VCaP (cell line): ENCODE results near the gene KAT2A.

Experiments used
- H3K27ac ChIP-seq: fragments of 450-650 bp; 2 replicates; pipeline ENCODE4 v1.5.1; 2017
- TF ChIP-seq, protein P1 (sequence below): fragments of 450-650 bp; conservative IDR thresholded peaks from 2 replicates; pipeline ENCODE4 v1.5.1; 2017; ENCODE audit warnings: mild to moderate bottlenecking, moderate library complexity

The KAT2A gene

DNA sequence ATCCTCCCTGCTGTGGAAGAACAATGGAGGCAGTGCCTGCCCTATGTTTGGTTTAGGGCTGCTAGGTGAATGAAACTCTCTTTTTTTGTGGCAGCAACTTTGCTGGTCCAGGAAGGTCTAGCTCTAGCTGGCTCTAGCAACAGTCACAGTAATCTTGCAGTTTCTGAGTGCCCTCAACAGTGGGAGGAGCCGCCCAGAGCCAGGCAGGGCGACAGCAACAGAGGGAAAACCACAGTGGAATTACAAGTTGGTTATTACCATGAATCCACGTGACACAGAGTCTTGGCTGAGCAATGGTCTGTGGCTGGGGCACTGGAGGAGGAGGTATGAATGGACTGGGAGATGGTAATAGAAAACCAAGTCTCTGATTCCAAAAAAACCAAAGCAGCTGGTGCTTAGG, 11.8 kb upstream of the KAT2A start:
- no peak overlapping the region for H3K27ac ChIP-seq

DNA sequence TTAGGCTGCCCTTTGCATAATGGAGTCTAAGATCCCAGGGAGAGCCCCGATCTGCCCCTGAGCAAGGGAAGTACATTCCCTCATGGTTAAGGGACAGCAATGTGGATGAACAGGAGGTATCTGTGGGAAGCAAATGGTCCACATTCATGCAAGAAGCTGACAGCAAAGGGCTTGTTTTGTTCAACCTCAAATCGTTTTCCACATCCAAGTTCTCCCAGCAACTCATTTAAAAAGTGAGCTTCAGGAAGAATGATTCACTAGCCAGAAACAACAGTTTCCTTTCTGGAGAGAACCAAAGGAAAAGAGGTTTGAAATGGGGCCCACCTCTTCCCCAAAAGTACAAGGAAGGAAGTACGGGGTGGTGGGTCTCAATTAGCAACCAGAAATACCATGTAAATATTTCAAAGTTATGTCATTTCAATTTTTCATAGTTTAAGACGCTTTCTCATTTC, 10.8 kb upstream of the KAT2A start:
- H3K27ac ChIP-seq: no peak overlapping the region
- TF ChIP-seq, protein P1, sequence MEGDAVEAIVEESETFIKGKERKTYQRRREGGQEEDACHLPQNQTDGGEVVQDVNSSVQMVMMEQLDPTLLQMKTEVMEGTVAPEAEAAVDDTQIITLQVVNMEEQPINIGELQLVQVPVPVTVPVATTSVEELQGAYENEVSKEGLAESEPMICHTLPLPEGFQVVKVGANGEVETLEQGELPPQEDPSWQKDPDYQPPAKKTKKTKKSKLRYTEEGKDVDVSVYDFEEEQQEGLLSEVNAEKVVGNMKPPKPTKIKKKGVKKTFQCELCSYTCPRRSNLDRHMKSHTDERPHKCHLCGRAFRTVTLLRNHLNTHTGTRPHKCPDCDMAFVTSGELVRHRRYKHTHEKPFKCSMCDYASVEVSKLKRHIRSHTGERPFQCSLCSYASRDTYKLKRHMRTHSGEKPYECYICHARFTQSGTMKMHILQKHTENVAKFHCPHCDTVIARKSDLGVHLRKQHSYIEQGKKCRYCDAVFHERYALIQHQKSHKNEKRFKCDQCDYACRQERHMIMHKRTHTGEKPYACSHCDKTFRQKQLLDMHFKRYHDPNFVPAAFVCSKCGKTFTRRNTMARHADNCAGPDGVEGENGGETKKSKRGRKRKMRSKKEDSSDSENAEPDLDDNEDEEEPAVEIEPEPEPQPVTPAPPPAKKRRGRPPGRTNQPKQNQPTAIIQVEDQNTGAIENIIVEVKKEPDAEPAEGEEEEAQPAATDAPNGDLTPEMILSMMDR: no peak

More for the DNA sequence above, 11.8 kb upstream of the KAT2A start:
- TF ChIP-seq, protein P1: no peak

DNA sequence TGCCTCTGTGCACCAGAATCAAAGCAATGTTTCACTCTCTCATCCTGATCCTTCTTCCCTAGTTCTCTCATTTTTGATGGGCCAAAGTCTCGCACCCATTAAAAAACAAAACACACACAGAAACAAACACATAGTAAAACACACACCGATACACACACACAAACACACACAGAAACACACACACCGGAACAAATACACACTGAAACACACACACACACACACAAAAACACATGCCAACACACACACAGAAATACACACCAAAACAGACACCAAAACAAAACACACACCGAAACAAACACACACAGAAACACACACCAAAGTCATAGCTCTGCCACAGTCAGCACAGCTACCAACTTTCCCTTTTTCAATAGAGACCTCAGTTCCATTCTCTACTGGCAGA, 10.1 kb upstream of the KAT2A start:
- TF ChIP-seq, protein P1: no peak
- no peak overlapping the region for H3K27ac ChIP-seq

DNA sequence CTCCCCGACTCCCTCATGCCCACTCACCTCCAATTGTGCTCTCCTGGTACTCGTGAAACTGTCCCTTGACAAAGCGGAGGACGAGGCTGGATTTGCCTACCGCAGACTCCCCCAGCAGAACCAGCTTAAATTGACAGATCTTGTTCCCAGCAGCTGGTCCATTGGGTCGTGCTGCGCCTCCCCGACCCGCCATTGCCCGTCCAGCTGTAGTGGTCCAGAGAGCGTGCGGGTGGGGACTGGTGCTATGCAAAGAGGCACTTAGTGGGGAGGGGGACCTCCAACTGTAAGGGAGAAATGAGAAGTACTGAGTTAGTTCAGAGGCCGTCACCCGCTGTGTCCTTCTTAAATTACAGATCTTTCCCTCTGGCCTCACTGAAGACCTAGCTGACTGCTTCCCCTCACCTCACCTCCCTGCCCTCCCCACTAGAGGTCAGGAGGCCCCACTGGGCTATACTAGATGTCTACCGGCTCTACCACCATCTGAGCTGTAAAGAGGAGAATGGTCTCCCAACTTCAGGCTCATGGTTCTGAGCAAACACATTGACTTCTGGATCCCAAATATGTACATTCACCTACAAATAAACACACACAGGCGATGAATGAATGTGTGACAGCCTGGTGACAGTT, 9.3 kb upstream of the KAT2A start:
- H3K27ac ChIP-seq: no peak overlapping the region
- TF ChIP-seq, protein P1: no peak

DNA sequence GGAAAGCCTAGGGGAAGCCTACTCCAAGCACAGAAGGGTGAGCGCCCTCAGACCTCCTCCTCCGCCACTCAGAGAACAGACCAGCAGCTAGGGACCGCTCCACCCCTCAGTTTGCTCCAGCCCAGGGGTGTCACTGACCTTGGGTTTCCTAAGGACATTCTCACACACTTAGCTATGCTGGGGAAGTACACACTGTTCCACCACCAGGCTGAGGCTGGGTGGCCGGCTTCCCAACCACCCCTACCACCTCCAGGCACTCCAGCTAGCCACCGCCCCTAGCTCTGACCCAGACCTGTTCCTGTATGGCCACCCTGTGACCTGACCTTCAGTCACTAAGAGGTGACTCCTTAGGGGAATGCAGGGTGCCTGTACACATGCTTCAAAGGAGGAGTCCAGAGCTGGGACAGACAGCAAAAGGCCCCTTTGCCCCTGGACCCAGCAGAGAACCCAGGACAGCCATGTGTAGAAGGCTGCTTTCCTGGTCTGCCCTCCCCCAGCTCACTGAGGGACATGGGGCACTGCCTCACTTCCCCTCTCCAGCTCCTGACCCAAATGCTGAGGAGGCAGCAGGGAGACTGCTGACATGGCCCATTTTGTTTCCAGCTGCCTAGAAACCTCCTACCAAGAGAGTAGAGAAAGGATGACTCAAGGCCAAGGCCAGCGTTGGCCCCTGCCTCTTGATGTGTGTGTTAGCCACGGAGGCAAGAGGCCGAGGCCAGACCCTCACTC, 8.1 kb upstream of the KAT2A start:
- TF ChIP-seq, protein P1: no peak
- H3K27ac ChIP-seq: no peak overlapping the region

DNA sequence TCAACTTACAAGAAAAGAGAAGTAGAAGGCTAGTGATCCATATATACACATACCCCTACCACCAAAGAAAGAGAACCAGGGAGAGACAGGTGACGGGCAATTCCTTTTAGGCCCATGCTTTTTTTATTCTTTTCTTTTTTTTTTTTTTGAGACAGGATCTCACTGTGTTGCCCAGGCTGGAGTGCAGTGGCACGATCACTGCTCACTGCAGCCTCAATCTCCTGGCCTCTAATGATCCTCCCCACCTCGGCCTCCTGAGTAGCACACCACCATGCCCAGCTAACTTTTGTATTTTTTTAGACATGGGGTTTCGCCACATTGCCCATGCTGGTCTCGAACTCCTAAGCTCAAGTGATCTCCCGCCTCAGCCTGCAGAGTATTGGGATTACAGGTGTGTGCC, 6.2 kb upstream of the KAT2A start:
- TF ChIP-seq, protein P1: no peak
- H3K27ac ChIP-seq: no peak overlapping the region

DNA sequence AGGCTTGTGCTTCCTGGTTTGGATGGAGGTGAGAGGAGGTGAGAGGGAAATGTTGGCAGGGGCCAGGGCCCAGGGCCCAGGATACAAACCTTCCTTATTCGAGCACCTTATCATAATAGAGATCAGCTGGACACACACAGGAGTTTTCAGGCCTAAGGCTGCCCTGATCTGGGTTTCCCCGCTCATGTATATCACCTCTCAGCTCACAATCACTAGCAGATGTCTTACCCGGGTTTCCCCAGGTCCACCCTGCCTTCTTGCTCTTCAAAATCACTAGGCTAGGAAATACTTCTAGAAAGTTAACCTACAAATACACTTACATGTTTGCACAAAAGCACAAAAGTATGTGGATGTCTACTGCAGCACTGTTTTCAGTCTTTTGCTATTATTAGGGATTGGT, 5.7 kb upstream of the KAT2A start:
- TF ChIP-seq, protein P1: no peak
- no peak overlapping the region for H3K27ac ChIP-seq
